HFF-Myc (cell line): Measurements from ENCODE around the gene UMOD.

Experiments used
- DNase-seq: peaks from one replicate; pipeline ENCODE4 v3.0.0-alpha.2; 2011; ENCODE audit warnings: low read depth; ENCODE audit errors: extremely low read depth
- H3K4me3 ChIP-seq: replicated peaks from 2 replicates; pipeline ENCODE4 v1.5.1; 2011; ENCODE audit warnings: low read depth, mild to moderate bottlenecking, control low read depth, low read length
- CTCF ChIP-seq: IDR thresholded peaks from 2 replicates; pipeline ENCODE4 v1.5.1; 2012; ENCODE audit warnings: mild to moderate bottlenecking, low read depth, low read length, control low read depth; ENCODE audit errors: missing control alignments

UMOD gene

GRCh38 chr16:20307791-20308190 is 44.7 kb downstream of the UMOD start:
- DNase-seq: no peak
- TF ChIP-seq CTCF: no peak
- no peak overlapping the region for H3K4me3 ChIP-seq

- no peak for DNase-seq
- TF ChIP-seq CTCF: no peak
- H3K4me3 ChIP-seq: no peak overlapping the region
Measured at GRCh38 chr16:20307240-20307671, 45.3 kb downstream of the UMOD start.

- no peak for DNase-seq
- no peak overlapping the region for H3K4me3 ChIP-seq
- TF ChIP-seq CTCF: no peak
Measured at GRCh38 chr16:20306401-20306800, 46.1 kb downstream of the UMOD start.

GRCh38 chr16:20303012-20303411 is 49.5 kb downstream of the UMOD start:
- no peak overlapping the region for H3K4me3 ChIP-seq
- no peak for DNase-seq
- no peak for TF ChIP-seq CTCF

- no peak overlapping the region for H3K4me3 ChIP-seq
- DNase-seq: no peak
- TF ChIP-seq CTCF: no peak
Measured at GRCh38 chr16:20302389-20302788, 50.1 kb downstream of the UMOD start.

GRCh38 chr16:20301840-20302239 is 50.7 kb downstream of the UMOD start:
- no peak overlapping the region for H3K4me3 ChIP-seq
- DNase-seq: no peak
- no peak for TF ChIP-seq CTCF
